ENCODE data around the gene SPSB1.
A peak's percentile ranks its signal among the peaks of the same experiment; 100 is the strongest.

SPSB1 gene

GRCh38 chr1:9292361-9293240 lies at the start of gene SPSB1:
Gene SPSB1, plus strand, starts transcription at chr1:9292894. Its CDS starts 62,998 bp downstream, at chr1:9355892.
- peak; percentile 89 for DNase-seq

DNA sequence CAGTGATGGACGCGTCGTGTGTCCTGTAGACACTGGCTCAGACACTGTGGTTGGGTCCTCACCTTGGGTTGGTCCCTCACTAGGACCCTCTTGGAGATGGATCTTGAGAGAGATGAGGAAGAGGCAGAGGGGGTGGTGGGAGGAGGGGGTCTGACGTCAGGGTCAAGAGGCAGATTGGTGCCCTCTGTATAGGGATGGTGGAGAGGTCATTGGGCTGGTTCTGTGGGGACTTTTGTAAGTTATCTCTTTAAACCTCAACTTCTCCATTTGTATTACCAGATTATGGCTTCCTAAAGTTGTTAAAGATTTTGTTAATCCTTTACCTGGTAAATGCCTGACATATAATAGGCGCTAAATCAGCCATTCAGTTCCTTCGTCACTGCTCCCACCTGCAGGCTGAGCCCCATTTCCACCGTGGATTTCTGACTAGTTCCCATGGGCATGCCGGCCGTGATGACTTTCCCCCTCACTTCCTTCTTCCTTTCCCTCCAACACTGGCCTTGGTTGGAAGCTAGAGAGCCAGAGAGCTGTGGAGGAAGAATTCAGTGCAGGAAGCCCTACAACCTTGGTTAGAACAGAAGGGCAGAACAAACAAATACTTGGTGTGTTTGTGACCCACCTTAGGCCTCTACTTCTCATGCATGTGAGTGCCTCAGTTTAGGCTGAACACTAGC lies 49.5 kb upstream of the SPSB1 start:
- DNase-seq, result peak; percentile 34

DNA sequence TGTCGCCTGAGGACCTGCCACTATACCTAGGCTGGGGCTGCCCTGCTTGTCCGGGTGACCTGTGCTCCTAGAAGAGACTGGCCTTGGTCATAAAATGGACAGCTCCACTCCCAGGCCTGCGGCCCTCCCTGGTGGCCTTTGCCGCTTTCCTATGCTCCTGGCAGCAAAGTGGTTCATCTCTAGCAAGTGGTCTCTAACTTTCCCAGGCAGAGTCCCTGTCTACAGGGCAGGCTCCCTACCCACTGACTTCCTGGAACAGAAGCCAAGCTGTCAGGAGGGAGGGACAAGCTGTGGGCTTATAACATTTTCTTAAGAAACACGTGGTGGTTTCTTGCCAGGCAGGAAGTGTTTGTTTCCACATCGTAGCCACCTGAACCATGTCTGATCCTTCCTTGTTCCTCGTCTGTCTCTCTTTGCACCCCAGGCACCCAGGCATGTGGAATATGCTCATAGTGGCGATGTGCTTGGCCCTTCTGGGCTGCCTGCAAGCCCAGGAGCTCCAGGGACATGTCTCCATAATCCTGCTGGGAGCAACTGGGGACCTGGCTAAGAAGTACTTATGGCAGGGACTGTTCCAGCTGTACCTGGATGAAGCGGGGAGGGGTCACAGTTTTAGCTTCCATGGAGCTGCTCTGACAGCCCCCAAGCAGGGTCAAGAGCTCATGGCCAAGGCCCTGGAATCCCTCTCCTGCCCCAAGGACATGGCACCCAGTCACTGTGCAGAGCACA lies 48.0 kb upstream of the SPSB1 start:
- peak; percentile 40 for DNase-seq

GRCh38 chr1:9245230-9245619 lies 47.5 kb upstream of the SPSB1 start:
- DNase-seq, result no peak

DNA sequence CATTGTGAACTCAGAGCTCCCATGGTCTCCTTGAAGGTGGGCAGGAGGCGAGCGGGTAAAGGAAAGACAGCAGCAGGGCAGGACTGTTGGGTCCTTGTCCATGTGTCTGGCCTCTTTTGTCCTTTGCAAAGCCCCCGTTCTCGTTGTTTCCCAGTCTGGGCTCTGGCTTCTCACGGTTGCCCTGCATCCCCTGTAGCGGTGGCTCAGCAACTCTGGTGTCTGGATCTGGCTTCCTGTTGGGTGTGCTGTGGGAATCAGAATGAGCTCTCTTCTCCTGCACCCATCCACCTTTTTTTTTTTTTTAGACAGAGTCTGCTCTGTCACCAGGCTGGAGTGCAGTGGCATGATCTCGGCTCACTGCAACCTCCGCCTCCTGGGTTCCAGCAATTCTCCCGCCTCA lies 47.0 kb upstream of the SPSB1 start:
- DNase-seq, result no peak

GRCh38 chr1:9246215-9246614 lies 46.5 kb upstream of the SPSB1 start:
- DNase-seq, result no peak

DNA sequence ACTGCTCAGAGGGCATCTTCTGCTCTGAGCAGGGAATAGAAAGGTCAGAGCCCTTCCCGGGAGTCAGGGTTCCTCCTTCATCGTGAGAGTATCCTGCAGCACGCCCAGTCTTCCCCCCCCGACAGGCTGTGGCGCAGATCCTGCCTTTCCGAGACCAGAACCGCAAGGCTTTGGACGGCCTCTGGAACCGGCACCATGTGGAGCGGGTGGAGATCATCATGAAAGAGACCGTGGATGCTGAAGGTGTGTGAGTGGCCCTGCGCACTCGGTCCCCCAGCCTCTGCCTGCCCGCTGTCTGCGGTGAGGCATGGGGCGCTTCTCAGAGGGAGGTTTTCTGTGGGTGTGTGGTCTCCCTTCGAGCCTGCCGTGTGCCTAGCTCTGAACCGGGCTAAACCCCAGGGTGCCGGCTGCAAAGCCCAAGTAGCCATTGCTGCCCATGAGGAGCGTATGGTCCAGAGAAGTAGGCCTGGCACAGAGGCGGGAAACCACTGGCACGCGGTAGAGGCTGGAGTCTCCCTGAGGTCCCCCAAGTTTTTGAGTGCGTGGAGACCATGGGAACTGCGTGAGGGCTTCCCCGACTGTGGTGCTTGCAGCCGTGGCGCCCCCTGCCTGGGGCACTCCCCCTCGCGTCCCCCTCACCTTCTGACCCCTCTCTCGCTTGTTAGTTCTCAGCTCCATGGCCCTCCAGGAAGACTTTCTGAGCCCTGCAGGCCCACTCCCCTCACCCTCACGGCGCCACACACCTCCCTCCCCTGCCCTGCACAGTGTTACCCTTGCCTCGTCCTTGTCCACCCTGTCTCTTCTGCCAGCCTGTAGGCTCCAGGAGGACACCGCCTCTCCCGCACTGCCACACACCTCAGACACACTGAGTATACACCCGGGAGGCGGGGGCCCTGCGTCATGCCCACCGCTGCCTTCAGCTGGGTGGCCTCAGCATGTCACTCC lies 45.6 kb upstream of the SPSB1 start:
- DNase-seq, result no peak

- DNase-seq, result no peak
Measured at GRCh38 chr1:9247894-9248293, 44.8 kb upstream of the SPSB1 start.

- no peak for DNase-seq
Measured at GRCh38 chr1:9248341-9249262, 44.1 kb upstream of the SPSB1 start.

DNA sequence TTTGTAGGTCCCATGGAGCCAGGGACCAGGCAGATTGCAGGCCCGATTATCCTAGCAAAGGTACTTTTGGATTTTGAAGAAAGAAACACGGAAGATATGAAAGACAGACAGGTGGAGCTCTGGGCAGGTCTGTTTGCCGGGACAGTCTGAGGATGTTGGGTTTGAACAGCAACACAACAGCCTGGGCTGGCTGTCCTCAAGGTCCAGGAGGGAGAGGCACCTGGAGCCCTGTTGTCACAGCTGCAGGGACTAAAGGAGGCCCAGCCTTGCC lies 43.5 kb upstream of the SPSB1 start:
- no peak for DNase-seq

- DNase-seq, result peak; percentile 56
Measured at GRCh38 chr1:9249534-9250410, 42.9 kb upstream of the SPSB1 start.

DNA sequence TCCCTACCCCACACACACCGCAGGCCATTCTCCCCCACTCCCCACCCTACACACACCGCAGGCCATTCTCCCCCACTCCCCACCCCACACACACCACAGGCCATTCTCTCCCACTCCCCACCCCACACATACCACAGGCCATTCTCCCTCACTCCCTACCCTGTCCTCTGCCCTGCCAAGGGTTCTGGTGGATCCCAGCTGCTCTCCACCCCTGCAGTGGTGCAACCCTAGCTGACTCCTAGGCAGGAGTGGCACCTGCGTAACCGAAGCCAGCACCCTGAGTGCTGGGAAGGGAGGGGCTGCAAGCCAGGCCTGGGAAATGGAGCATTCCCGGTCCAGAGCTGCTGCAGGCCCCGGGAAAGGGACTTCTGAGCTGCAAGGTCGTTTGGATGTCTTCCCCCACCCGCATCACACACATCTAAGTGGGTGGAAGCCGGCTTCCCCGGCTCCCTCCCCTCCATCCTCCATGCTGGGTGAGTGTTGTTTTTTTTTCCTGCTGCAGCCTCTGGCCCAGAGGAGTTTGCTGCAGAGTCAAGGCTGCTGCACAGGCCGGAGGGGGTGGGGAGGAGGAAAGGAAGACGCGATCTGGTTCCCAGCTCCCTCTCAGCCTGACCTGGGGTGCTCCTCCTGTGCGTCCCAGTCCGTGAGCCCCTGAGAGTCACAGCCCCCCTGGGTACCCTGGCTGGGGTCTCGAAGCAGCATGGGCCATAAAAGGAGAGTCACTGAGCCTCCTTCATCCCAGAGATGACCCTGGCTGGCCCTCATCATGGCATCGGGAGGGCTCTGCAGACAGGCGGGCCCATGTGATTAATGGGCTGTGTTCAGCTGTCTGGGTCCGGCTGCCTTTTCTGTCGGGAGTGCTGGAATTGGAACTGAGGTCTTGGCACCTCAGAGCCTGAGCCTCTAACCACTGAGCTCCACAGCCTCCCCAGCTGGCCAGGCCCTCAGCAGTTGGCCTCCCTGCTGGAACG lies 42.0 kb upstream of the SPSB1 start:
- no peak for DNase-seq

- no peak for DNase-seq
Measured at GRCh38 chr1:9251501-9251900, 41.2 kb upstream of the SPSB1 start.

- no peak for DNase-seq
Measured at GRCh38 chr1:9253004-9253403, 39.7 kb upstream of the SPSB1 start.

DNA sequence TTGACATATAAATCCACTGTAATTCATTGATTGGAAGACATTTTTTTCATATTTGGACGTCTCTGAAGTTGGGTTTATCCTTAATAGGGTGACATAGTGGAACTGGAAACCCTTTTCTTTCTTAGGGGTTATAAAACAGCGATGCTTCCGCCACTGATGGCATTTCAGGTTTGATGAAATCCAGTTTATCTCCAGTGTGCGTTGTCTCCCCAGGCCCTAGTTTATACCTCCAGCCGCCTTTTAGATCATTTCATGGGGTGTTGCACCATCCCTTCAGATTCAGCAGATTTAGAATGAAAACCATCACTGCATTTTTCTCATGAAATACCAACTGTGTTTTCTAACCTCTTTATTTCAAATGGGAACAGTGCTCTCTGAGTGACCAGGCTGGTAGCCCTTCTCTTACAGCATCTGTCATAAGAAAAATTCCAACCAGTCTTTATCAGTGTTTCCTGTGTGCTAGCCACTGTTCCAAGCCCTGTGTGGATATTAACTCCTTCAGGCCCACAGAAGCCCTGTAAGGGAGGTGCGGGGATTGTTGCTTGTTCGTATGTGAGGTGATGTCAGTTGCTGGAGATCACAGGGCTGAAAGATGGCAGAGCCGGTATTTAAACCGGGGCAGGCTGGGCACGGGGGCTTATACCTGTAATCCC lies 39.1 kb upstream of the SPSB1 start:
- DNase-seq, result no peak

GRCh38 chr1:9256332-9256731 lies 36.4 kb upstream of the SPSB1 start:
- no peak for DNase-seq

GRCh38 chr1:9257851-9258250 lies 34.8 kb upstream of the SPSB1 start:
- DNase-seq, result no peak

DNA sequence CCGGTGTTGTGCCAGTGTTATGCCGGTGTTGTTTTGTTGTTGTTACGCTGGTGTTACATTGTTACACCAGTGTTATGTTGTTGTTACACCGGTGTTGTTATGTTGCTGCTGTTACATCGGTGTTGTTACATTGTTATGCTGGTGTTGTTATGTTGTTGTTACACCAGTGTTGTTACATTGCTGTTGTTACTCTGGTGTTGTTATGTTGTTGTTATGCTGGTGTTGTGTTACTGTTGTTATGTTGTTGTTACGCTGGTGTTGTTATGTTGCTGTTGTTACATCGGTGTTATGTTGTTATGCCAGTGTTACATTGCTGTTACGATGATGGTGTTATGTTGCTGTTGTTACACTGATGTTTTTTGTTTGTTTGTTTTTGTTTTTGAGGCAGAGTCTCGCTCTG lies 34.1 kb upstream of the SPSB1 start:
- no peak for DNase-seq

Measured in inflammatory macrophage treated with lipopolysaccharide for 4 hours (primary cell).